DND-41 (cell line): ENCODE results near the gene YPEL5.

ENCODE experiments used
- ATAC-seq: fragments of 200-7000 bp; cut with Tn5 transposase; 3 replicates; pipeline ENCODE4 v1.9.1; 2021; ENCODE audit warnings: low read depth; ENCODE audit not compliant: insufficient read depth
- DNase-seq: peaks from one replicate; pipeline ENCODE4 v3.0.0-alpha.2; 2020
- H2AFZ ChIP-seq: 2 replicates; pipeline ENCODE4 v1.6.0; 2012; ENCODE audit warnings: low read depth, low read length
- H3K27ac ChIP-seq: 2 replicates; pipeline ENCODE4 v1.5.1; 2012; ENCODE audit warnings: low read length, inconsistent platforms
- H3K27me3 ChIP-seq: fragments of 200-600 bp; sonication (generic); 2 replicates; pipeline ENCODE4 v1.6.0; 2012; ENCODE audit warnings: low read length, mild to moderate bottlenecking, inconsistent platforms; ENCODE audit not compliant: insufficient read depth, poor library complexity
- H3K36me3 ChIP-seq: 2 replicates; pipeline ENCODE4 v1.5.1; 2012; ENCODE audit warnings: low read length, inconsistent platforms; ENCODE audit not compliant: insufficient read depth
- H3K4me1 ChIP-seq: 2 replicates; pipeline ENCODE4 v1.5.1; 2012; ENCODE audit warnings: mild to moderate bottlenecking, low read length; ENCODE audit not compliant: insufficient read depth
- H3K4me2 ChIP-seq: 2 replicates; pipeline ENCODE4 v1.6.0; 2012; ENCODE audit warnings: mild to moderate bottlenecking, moderate library complexity, low read length, inconsistent platforms; ENCODE audit not compliant: insufficient read depth
- H3K4me3 ChIP-seq, 2 experiments: fragments of 200-600 bp in 1 of 2; shearing (Covaris generic) in 1 of 2; 2 replicates each; pipeline ENCODE4 v1.5.1; 2012 to 2016; ENCODE audit warnings: inconsistent platforms in 2 of 2, low read length in 2 of 2, mild to moderate bottlenecking in 2 of 2, low read depth in 1 of 2, moderate library complexity in 1 of 2
- H3K79me2 ChIP-seq: 2 replicates; pipeline ENCODE4 v1.6.0; 2012; ENCODE audit warnings: low read length, inconsistent platforms; ENCODE audit not compliant: insufficient read depth
- H3K9ac ChIP-seq: 2 replicates; pipeline ENCODE4 v1.6.0; 2012; ENCODE audit warnings: low read depth, mild to moderate bottlenecking, inconsistent platforms, low read length, moderate library complexity
- H3K9me3 ChIP-seq: 2 replicates; pipeline ENCODE4 v1.5.1; 2012; ENCODE audit warnings: low read length, moderate library complexity, mild to moderate bottlenecking, inconsistent platforms; ENCODE audit not compliant: insufficient read depth, severe bottlenecking
- H4K20me1 ChIP-seq: 2 replicates; pipeline ENCODE4 v1.6.0; 2012; ENCODE audit warnings: low read length; ENCODE audit not compliant: insufficient read depth
- EZH2 ChIP-seq: IDR thresholded peaks from 3 replicates; pipeline ENCODE4 v1.6.1; 2012; ENCODE audit warnings: borderline replicate concordance, low read depth, mild to moderate bottlenecking, moderate library complexity, low read length, inconsistent platforms; ENCODE audit not compliant: severe bottlenecking
- TF ChIP-seq, protein P1 (sequence below): IDR thresholded peaks from 2 replicates; pipeline ENCODE4 v1.5.1; 2012; ENCODE audit warnings: borderline replicate concordance, low read length, moderate library complexity, mild to moderate bottlenecking; ENCODE audit not compliant: poor library complexity, severe bottlenecking; ENCODE audit errors: extremely low read depth

The YPEL5 gene

DNA sequence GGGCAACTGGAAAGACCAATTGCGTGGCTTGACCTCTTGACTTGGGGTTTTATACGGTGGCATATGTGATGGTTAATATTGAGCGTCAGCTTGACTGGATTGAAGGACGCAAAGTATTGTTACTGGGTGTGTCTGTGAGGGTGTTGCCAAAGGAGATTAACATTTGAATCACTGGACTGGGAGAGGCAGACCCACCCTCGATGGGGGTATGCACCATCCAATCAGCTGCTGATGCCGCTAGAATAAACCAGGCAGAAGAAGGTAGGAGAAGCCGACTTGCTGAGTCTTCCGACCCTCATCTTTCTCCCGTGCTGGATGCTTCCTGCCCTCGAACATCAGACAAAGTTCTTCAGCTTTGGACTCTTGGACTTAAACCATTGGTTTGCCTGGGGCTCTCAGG, 34.2 kb upstream of the YPEL5 start:
- TF ChIP-seq, protein P1, sequence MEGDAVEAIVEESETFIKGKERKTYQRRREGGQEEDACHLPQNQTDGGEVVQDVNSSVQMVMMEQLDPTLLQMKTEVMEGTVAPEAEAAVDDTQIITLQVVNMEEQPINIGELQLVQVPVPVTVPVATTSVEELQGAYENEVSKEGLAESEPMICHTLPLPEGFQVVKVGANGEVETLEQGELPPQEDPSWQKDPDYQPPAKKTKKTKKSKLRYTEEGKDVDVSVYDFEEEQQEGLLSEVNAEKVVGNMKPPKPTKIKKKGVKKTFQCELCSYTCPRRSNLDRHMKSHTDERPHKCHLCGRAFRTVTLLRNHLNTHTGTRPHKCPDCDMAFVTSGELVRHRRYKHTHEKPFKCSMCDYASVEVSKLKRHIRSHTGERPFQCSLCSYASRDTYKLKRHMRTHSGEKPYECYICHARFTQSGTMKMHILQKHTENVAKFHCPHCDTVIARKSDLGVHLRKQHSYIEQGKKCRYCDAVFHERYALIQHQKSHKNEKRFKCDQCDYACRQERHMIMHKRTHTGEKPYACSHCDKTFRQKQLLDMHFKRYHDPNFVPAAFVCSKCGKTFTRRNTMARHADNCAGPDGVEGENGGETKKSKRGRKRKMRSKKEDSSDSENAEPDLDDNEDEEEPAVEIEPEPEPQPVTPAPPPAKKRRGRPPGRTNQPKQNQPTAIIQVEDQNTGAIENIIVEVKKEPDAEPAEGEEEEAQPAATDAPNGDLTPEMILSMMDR, result no peak
- no peak for TF ChIP-seq EZH2
- H2AFZ ChIP-seq, result no peak overlapping the region
- DNase-seq, result no peak

DNA sequence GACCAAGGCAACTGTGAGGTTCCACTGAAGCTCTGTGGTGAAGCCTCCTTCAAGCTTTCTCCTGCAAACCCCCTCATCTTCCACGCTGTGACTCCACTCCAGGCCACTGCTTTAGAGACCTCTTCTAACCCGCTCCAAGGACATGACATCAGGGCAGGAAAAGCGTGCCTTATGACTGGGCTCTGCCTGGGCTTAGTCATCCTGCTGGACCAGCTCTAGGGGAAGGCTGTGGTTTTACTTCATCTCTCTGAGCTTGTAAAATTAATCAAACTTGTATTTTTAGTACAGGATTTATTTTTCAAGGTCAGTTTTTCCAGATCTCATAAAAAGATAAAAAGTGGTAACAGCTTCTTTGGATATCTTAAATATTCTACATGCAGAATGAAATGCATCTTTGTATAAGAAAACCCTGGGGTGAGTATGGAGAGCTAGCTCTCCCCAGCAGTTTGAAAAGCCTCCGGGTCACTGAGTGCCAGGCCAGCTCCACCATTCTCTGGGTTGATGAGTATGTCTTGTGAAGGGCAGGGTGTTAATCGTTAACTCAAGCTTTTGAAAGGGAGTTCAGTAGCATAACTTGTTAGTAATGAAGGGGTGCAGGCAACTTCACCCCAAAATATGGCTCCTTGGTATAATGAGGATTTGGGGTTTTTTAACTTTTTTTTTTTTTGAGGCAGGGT, 33.1 kb upstream of the YPEL5 start:
- Histone ChIP-seq H3K27me3 (no peaks in the 10 kb centered on the region), H3K9ac (no peak overlapping the region), H3K4me1 (no peaks in the 10 kb centered on the region), H3K4me2 (no peak overlapping the region), H3K4me3 (no peak overlapping the region), H2AFZ (no peak overlapping the region), H4K20me1 (no peaks in the 10 kb centered on the region), H3K9me3 (no peaks in the 10 kb centered on the region), H3K36me3 (no peaks in the 10 kb centered on the region), H3K79me2 (no peaks in the 10 kb centered on the region), H3K27ac (no peak overlapping the region)
- TF ChIP-seq, protein P1, result no peak
- no peak for TF ChIP-seq EZH2
- DNase-seq (no peak), ATAC-seq (no peak)

More for the DNA sequence above, 34.2 kb upstream of the YPEL5 start:
- Histone ChIP-seq H3K27ac (no peak overlapping the region), H3K36me3 (no peaks in the 10 kb centered on the region), H3K27me3 (no peaks in the 10 kb centered on the region), H3K79me2 (no peaks in the 10 kb centered on the region), H3K4me1 (no peaks in the 10 kb centered on the region), H3K4me3 (no peak overlapping the region), H4K20me1 (no peaks in the 10 kb centered on the region), H3K9me3 (no peaks in the 10 kb centered on the region), H3K4me2 (no peak overlapping the region), H3K9ac (no peak overlapping the region)
- ATAC-seq, result no peak

DNA sequence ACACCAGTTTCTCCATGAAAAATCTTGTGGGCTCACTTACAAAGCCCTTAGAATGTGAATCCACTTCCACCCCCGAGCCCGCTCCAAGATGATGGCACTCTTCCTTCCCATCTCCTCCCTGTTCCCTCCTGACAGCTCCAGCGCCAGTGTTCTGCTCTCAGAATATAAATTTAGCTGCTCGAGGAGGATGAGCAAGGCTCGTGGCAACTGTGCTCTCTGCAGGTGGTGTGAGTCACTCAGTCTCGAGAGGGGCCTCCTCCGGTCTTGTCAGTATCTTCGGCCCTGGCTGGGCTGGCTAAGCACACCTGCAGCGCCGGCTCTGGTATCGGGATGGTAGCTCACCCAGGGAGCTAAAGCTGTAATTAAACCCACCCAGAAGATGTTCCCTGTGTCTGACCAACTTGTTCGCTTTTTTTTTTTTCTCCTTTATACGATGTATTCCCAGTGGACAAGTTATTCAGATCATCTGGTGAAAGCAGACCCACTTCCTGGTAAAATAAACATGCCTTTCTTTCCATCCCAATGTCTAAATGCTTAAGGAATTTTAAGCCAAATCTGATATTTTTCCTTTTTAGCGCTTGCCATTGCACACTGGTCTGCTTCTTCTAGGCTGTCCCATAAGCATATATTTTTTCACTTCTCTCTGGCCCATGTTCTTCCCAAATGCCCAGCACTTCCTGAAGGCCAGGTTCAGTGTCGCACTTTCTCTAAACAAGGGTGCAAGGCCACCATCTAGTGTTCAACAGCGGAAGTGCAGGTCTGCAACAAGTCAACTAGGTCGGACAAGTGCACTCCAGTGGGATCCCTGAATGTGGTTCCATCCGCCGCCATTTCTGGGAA, 31.4 kb upstream of the YPEL5 start:
- TF ChIP-seq, protein P1, result peak; percentile 96
- no peak for TF ChIP-seq EZH2
- no peaks in the 10 kb centered on the region for H3K4me1 ChIP-seq
- no peaks in the 10 kb centered on the region for H3K9me3 ChIP-seq
- no peak overlapping the region for H3K4me2 ChIP-seq
- H3K4me3 ChIP-seq, result no peak overlapping the region
- ATAC-seq (peak; percentile 70; the same call in 2 of the 3 replicates), DNase-seq (peak; percentile 59)
- H3K27me3 ChIP-seq, result no peaks in the 10 kb centered on the region
- no peak overlapping the region for H3K27ac ChIP-seq
- peak overlapping the region; percentile 28; the same call in 1 of the 2 replicates for H2AFZ ChIP-seq
- no peak overlapping the region for H3K9ac ChIP-seq
- H3K36me3 ChIP-seq, result no peaks in the 10 kb centered on the region
- no peaks in the 10 kb centered on the region for H4K20me1 ChIP-seq
- H3K79me2 ChIP-seq, result no peaks in the 10 kb centered on the region
